HCEC 1CT (cell line): ENCODE data around the gene PDZRN3.

ENCODE experiments used
- DNase-seq: peaks from one replicate; pipeline ENCODE4 v3.0.0-alpha.2; 2017

Gene PDZRN3

GRCh38 chr3:73622091-73622805 lies 2.5 kb downstream of the PDZRN3 start:
- DNase-seq, result no peak

GRCh38 chr3:73621388-73621787 lies 3.4 kb downstream of the PDZRN3 start:
- peak; percentile 5 for DNase-seq

GRCh38 chr3:73618461-73618860 lies 6.3 kb downstream of the PDZRN3 start:
- no peak for DNase-seq

GRCh38 chr3:73616056-73616455 lies 8.7 kb downstream of the PDZRN3 start:
- DNase-seq, result no peak

- DNase-seq, result peak; percentile 67
Measured at GRCh38 chr3:73614419-73614818, 10.3 kb downstream of the PDZRN3 start.

- no peak for DNase-seq
Measured at GRCh38 chr3:73611176-73611575, 13.6 kb downstream of the PDZRN3 start.

- no peak for DNase-seq
Measured at GRCh38 chr3:73610493-73610892, 14.2 kb downstream of the PDZRN3 start.

- DNase-seq, result no peak
Measured at GRCh38 chr3:73609655-73610054, 15.1 kb downstream of the PDZRN3 start.

- no peak for DNase-seq
Measured at GRCh38 chr3:73609315-73609641, 15.5 kb downstream of the PDZRN3 start.

- DNase-seq, result no peak
Measured at GRCh38 chr3:73608456-73609314, 16.1 kb downstream of the PDZRN3 start.

- DNase-seq, result no peak
Measured at GRCh38 chr3:73605861-73606260, 18.9 kb downstream of the PDZRN3 start.

- peak; percentile 23 for DNase-seq
Measured at GRCh38 chr3:73605412-73605811, 19.3 kb downstream of the PDZRN3 start.

- DNase-seq, result no peak
Measured at GRCh38 chr3:73604451-73604850, 20.3 kb downstream of the PDZRN3 start.

GRCh38 chr3:73603762-73604171 lies 21.0 kb downstream of the PDZRN3 start:
- peak; percentile 36 for DNase-seq

GRCh38 chr3:73602170-73602569 lies 22.6 kb downstream of the PDZRN3 start:
- DNase-seq, result peak; percentile 61

- no peak for DNase-seq
Measured at GRCh38 chr3:73601481-73601880, 23.3 kb downstream of the PDZRN3 start.

GRCh38 chr3:73601011-73601410 lies 23.7 kb downstream of the PDZRN3 start:
- DNase-seq, result no peak

GRCh38 chr3:73600293-73600938 lies 24.3 kb downstream of the PDZRN3 start:
- DNase-seq, result no peak

GRCh38 chr3:73599605-73600004 lies 25.1 kb downstream of the PDZRN3 start:
- DNase-seq, result no peak

GRCh38 chr3:73597476-73597875 lies 27.3 kb downstream of the PDZRN3 start:
- no peak for DNase-seq

GRCh38 chr3:73592154-73593144 lies 32.3 kb downstream of the PDZRN3 start:
- DNase-seq, result no peak

GRCh38 chr3:73591286-73591800 lies 33.4 kb downstream of the PDZRN3 start:
- DNase-seq, result no peak
